ENCODE measurements around the gene LCK. TPM values are rescaled to one million over a fixed set of nuclear protein-coding genes. Genes with fewer than 3 reads are reported as not detected.

The LCK gene
- total RNA-seq, 2 experiments from 2014 or later: 464 to 488 TPM

DNA sequence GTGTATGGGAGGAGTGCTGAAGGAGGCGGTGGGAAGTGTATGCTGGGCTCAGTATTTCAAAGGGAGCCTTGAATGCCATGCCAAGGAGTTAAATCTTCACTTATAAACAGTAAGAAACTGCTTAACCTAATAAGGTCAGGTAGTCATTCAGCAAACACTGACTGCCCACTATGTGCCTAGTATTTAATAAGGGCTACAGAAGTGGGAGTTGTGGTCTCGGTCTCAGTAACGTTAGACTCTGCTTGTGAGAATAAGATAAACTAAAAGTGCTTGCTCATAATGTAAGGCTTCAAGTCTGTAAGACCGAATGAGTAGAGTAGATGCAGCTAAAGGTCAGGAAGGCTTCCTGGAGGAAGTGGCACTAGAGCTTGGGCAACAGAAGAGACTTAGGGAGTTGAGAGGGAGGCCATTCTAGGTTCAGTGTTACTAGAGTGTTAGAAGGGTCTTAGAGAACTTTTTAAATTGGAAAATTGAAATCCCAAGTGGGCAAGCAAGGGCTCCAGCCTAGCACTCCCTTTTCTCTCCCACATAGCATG is 78.9 kb downstream of the LCK start:
- no peaks in the 10 kb centered on the region for H3K27me3 Mint-ChIP-seq (ENCODE audit: low read depth)
- peaks cover 76% of the 10 kb centered on the region for H3K36me3 Mint-ChIP-seq (ENCODE audit: low read depth)
- ChIA-PET POLR2A (interaction anchor here (2.2 kb wide), 1 partner anchor 8 kb away, joined by 6 read pairs; no protein-coding TSS in a partner anchor), CTCF (no interaction called here)
- H3K27ac Mint-ChIP-seq: peak overlapping the region; percentile 5
- H3K4me3 Mint-ChIP-seq: no peak overlapping the region
- ATAC-seq (no peak), DNase-seq (no peak)
- H3K4me1 Mint-ChIP-seq (ENCODE audit: low read depth): peaks cover 17% of the 10 kb centered on the region
- no peaks in the 10 kb centered on the region for H3K9me3 Mint-ChIP-seq (ENCODE audit: insufficient read depth)

DNA sequence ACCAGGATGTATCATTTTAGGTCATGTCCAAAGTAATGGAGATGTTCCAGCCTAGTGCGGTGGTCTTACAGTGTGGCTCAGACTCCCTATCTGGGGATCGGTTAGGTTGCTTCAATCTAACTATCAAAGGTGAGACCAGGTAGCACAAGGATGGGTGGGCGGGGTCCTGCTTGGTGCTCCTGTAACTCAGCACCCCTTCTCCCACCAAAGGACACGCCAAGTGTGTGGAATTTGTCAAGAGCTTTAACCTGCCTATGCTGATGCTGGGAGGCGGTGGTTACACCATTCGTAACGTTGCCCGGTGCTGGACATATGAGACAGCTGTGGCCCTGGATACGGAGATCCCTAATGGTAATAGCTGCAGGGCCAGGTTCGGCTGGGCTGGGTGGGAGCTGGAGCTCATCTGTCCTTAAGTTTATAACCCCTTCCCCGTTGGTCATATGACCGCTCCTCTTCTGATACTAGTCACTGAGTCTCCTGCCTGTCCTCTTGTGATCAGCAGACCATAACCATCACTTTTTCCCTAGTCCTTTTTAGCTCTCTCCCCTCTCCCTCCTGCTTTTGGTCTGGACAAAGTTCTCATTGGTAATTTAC is 79.6 kb downstream of the LCK start:
- Mint-ChIP-seq H3K4me3 (no peak overlapping the region), H3K4me1 (ENCODE audit: low read depth) (peaks cover 17% of the 10 kb centered on the region), H3K27ac (peak overlapping the region; percentile 1), H3K36me3 (ENCODE audit: low read depth) (peaks cover 70% of the 10 kb centered on the region), H3K27me3 (ENCODE audit: low read depth) (no peaks in the 10 kb centered on the region), H3K9me3 (ENCODE audit: insufficient read depth) (no peaks in the 10 kb centered on the region)
- ATAC-seq (no peak), DNase-seq (no peak)
- POLR2A ChIA-PET: interaction anchor here (0.6 to 2.2 kb wide), 2 partner anchors 9 to 13 kb away, joined by 3 to 6 read pairs; no protein-coding TSS in a partner anchor
- CTCF ChIA-PET: no interaction called here

DNA sequence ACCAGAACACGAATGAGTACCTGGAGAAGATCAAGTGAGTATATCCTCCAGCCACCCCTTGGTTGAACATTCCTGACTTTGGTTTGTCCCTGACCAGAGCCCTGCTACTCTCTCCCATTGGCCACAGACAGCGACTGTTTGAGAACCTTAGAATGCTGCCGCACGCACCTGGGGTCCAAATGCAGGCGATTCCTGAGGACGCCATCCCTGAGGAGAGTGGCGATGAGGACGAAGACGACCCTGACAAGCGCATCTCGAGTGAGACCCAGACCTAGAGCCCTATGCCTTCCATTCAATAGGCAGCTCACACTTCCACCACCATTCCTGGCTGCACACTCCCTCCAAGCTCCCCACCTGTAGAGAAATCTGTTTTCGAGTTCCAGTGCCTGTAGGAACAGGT is 80.5 kb downstream of the LCK start:
- DNase-seq (no peak), ATAC-seq (no peak)
- ChIA-PET CTCF (interaction anchor here (1.0 kb wide), 1 partner anchor 28 kb away, joined by 4 read pairs; no protein-coding TSS in a partner anchor), POLR2A (interaction anchor here (2.2 kb wide), 1 partner anchor 10 kb away, joined by 6 read pairs; no protein-coding TSS in a partner anchor)
- Mint-ChIP-seq H3K27ac (no peak overlapping the region), H3K36me3 (ENCODE audit: low read depth) (peaks cover 68% of the 10 kb centered on the region), H3K4me3 (no peak overlapping the region), H3K9me3 (ENCODE audit: insufficient read depth) (no peaks in the 10 kb centered on the region), H3K4me1 (ENCODE audit: low read depth) (peaks cover 17% of the 10 kb centered on the region), H3K27me3 (ENCODE audit: low read depth) (no peaks in the 10 kb centered on the region)

DNA sequence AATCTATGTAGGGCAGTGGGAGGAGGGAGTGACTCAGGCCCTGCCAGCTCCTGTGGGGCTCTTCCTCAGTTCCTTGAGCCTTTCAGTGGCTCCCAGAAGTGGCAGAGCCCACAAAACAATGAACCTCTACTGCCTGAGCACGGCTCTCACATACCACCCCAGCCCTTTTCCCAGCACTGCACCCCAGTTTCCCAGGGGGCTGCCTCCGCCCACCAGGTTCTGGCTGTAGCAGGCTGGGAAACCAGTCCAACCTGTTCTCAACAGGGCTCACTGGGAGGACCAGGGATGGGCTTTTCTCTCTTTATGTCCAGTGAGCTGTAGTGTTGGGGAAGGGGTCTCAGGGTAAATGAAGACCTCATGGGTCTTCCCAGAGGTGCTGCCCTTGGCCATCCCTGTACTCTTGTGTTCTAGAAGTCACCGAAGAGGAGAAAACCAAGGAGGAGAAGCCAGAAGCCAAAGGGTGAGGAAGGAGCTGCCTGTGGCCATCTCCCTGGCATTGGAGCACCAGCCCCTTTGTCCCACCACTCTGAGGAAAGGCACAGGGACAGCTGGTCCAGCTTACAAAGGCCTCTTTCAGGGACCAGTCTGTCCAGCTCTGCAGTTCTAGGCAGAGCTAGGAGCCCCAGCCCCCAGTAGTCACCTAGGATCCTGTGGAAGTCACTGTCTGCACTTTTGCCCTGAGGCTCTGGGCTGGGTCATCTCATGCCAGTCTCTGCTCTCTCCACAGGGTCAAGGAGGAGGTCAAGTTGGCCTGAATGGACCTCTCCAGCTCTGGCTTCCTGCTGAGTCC is 81.4 kb downstream of the LCK start:
- DNase-seq: no peak
- no peak overlapping the region for H3K4me3 Mint-ChIP-seq
- POLR2A ChIA-PET: interaction anchor here (1.0 to 2.2 kb wide), 5 partner anchors 9 to 122 kb away, joined by 3 to 6 read pairs (median 4); no protein-coding TSS in a partner anchor

DNA sequence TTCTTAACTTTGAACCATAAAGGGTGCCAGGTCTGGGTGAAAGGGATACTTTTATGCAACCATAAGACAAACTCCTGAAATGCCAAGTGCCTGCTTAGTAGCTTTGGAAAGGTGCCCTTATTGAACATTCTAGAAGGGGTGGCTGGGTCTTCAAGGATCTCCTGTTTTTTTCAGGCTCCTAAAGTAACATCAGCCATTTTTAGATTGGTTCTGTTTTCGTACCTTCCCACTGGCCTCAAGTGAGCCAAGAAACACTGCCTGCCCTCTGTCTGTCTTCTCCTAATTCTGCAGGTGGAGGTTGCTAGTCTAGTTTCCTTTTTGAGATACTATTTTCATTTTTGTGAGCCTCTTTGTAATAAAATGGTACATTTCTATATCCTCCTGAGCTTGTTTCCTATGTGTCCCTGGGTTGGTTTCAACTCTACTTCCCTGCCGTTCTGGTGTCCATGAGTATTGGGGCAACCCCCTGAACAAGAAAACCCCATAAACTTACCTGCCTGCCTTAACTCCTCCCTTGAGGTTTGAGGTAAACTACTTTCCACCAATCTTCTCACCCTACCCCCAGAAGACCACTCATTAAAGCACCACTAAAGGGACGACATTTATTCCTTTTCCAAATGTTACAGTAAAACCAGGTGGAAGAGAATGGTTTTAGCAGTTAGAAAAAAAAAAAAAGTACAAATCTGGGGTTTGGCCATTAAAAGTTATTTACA is 82.3 kb downstream of the LCK start:
- ChIA-PET CTCF (interaction anchor here (0.6 to 1.7 kb wide), 5 partner anchors 9 to 312 kb away, joined by 3 to 7 read pairs (median 3); no protein-coding TSS in a partner anchor), POLR2A (interaction anchor here (1.0 to 1.3 kb wide), 4 partner anchors 10 to 123 kb away, joined by 3 to 4 read pairs (median 4); no protein-coding TSS in a partner anchor)
- Mint-ChIP-seq H3K27me3 (ENCODE audit: low read depth) (no peaks in the 10 kb centered on the region), H3K36me3 (ENCODE audit: low read depth) (peaks cover 52% of the 10 kb centered on the region), H3K4me1 (ENCODE audit: low read depth) (peaks cover 34% of the 10 kb centered on the region), H3K9me3 (ENCODE audit: insufficient read depth) (no peaks in the 10 kb centered on the region), H3K27ac (peak overlapping the region; percentile 44), H3K4me3 (peak overlapping the region; percentile 3)
- DNase-seq (no peak), ATAC-seq (no peak)

More for the DNA sequence above, 81.4 kb downstream of the LCK start:
- no peaks in the 10 kb centered on the region for H3K27me3 Mint-ChIP-seq (ENCODE audit: low read depth)
- H3K27ac Mint-ChIP-seq: no peak overlapping the region
- no peak for ATAC-seq
- CTCF ChIA-PET: interaction anchor here (0.6 to 1.7 kb wide), 5 partner anchors 27 to 311 kb away, joined by 3 to 7 read pairs (median 3); no protein-coding TSS in a partner anchor
- peaks cover 26% of the 10 kb centered on the region for H3K4me1 Mint-ChIP-seq (ENCODE audit: low read depth)
- peaks cover 61% of the 10 kb centered on the region for H3K36me3 Mint-ChIP-seq (ENCODE audit: low read depth)
- no peaks in the 10 kb centered on the region for H3K9me3 Mint-ChIP-seq (ENCODE audit: insufficient read depth)

DNA sequence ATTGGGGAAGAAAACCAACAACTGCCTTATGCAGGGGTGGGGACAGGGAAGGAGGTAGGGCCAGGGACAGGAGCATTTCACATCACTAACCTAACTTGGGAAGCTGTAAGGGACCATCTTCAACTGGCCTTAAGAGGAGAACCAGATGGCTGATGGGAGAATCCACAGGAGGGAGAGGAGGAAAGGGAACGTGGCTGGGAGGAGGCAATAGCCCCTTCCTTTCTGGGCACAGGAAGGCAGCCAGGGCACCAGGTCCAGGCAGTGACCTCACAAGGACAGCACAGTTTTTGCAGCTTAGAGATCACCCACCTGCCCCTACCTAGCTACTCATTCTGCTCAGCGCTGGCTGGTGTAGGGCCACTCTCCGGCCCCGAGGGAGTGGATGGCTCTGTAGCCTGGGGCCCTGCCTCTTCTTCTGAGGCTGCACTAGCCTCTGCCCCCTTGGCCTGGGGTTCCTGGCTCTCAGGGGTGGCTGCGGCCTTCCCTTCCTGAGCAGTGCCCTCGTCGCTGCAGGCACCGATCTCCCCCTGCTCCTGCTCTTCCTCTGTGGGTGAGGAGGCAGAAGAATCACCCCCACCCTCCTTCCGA is 83.3 kb downstream of the LCK start:
- Mint-ChIP-seq H3K9me3 (ENCODE audit: insufficient read depth) (no peaks in the 10 kb centered on the region), H3K27ac (peak overlapping the region; percentile 53), H3K4me3 (peak overlapping the region; percentile 81), H3K27me3 (ENCODE audit: low read depth) (peaks cover 3% of the 10 kb centered on the region), H3K36me3 (ENCODE audit: low read depth) (peaks cover 42% of the 10 kb centered on the region), H3K4me1 (ENCODE audit: low read depth) (peaks cover 39% of the 10 kb centered on the region)
- ChIA-PET POLR2A (interaction anchor here (0.6 to 1.0 kb wide), 2 partner anchors 42 to 82 kb away, joined by 3 to 4 read pairs; no protein-coding TSS in a partner anchor), CTCF (interaction anchor here (0.7 to 1.0 kb wide), 2 partner anchors 38 to 119 kb away, joined by 3 to 4 read pairs; no protein-coding TSS in a partner anchor)
- no peak for ATAC-seq
- no peak for DNase-seq

DNA sequence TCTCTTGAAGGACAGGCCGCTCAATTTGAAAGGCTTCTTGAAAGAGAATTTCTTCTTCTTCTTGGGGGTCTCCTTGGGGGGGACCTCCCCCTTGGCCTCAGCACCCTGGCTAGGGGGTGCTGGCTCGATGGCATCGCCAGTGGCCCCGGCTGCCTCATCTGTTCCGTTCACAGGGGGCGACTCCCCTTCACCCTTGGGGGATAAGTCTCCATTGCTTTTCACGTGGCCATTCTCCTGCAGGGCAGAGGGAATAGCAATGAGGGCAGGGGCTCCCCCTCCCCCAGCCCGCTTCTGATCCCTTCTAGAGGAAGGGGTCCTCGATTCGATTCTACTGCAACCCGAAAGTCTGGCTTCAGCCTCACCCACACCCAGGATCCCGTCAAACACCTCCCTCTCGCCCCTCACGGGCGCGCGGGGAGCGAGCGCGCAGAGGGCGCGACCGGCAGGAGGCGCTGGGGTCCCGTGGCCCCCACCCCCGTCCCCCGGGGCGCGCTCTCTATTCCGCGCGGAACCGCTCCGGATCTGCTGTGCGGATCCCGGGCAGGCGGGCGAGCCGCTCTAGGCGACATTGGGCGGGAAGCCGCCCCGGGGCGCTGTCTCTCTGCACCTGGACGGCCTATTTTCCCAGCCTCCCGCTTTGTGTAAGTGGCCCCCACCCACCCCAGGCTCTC is 83.9 kb downstream of the LCK start:
- CTCF ChIA-PET: interaction anchor here (1.0 to 3.4 kb wide), 8 partner anchors 10 to 119 kb away, joined by 4 to 21 read pairs (median 8); partner anchors contain the start of genes BSDC1 and LCK
- Mint-ChIP-seq H3K36me3 (ENCODE audit: low read depth) (peaks cover 38% of the 10 kb centered on the region), H3K4me1 (ENCODE audit: low read depth) (peaks cover 40% of the 10 kb centered on the region), H3K27ac (peak overlapping the region; percentile 53), H3K27me3 (ENCODE audit: low read depth) (peaks cover 3% of the 10 kb centered on the region), H3K9me3 (ENCODE audit: insufficient read depth) (no peaks in the 10 kb centered on the region), H3K4me3 (peak overlapping the region; percentile 81)
- POLR2A ChIA-PET: interaction anchor here (1.0 to 3.0 kb wide), 9 partner anchors 10 to 129 kb away, joined by 3 to 14 read pairs (median 7); partner anchors contain the start of genes EIF3I, HDAC1, IQCC and TMEM234
- peak; percentile 54 for ATAC-seq
- peak; percentile 64 for DNase-seq

DNA sequence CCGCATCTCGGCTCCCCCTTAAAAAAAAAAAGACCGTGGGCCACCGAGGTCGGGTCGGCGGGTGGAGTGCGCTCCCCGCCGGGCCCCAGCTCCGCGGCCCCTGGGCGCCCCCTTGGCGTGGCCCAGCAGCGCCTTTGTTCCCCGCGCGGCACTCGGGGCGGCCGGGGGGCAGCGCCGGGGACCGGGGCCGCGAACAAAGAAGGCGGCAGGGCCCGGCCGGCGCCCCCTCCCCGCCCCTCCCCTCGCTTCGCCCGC is 84.4 kb downstream of the LCK start:
- ATAC-seq (peak; percentile 29), DNase-seq (no peak)
- Mint-ChIP-seq H3K36me3 (ENCODE audit: low read depth) (peaks cover 35% of the 10 kb centered on the region), H3K4me1 (ENCODE audit: low read depth) (peaks cover 40% of the 10 kb centered on the region), H3K27ac (no peak overlapping the region), H3K27me3 (ENCODE audit: low read depth) (peaks cover 3% of the 10 kb centered on the region), H3K9me3 (ENCODE audit: insufficient read depth) (no peaks in the 10 kb centered on the region), H3K4me3 (peak overlapping the region; percentile 81)
- ChIA-PET CTCF (interaction anchor here (1.1 to 3.4 kb wide), 8 partner anchors 9 to 120 kb away, joined by 4 to 21 read pairs (median 8); partner anchors contain the start of genes BSDC1 and LCK), POLR2A (interaction anchor here (0.6 to 3.0 kb wide), 15 partner anchors 8 to 130 kb away, joined by 3 to 15 read pairs (median 6); partner anchors contain the start of genes BSDC1, EIF3I, HDAC1 and IQCC)
